ENCODE results near the gene LMNTD1. TPM values are rescaled to one million over a fixed set of nuclear protein-coding genes. Genes with fewer than 3 reads are reported as not detected.
"Not testable (repeated sequence)": the region's sequence is repeated elsewhere in the genome, so short reads cannot be mapped to it uniquely, and the experiment has no call there.

The LMNTD1 gene
- total RNA-seq, 2 donors from 2014 or later, result not detected

GRCh38 chr12:25449007-25449406, 104.1 kb downstream of the LMNTD1 start:
- Mint-ChIP-seq H3K36me3 (ENCODE audit: low read depth) (no peaks in the 10 kb centered on the region), H3K4me1 (no peaks in the 10 kb centered on the region), H3K9me3 (no peaks in the 10 kb centered on the region), H3K27me3 (peaks cover 22% of the 10 kb centered on the region), H3K27ac (no peak overlapping the region), H3K4me3 (no peak overlapping the region)
- ATAC-seq (replicated peaks), result no peak

DNA sequence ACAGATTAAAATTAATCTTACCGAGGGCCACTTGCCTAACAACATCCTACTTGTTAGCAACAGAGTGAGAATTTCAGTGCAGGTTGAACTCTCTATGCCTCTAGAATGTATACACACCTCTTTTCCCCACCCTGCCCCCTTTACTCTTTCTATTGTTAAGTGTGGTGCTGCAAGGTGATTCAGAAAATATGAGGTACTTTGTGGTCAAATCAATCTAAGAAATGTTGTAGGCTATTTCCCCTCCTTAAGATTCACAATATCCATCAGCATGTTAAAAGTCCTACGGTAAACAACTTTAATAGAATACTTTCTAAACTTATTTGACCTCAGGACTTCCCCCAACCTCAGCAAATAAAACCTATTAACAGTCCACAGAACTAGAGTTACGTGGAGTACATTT, 106.0 kb downstream of the LMNTD1 start:
- ATAC-seq (replicated peaks), result no peak
- H3K4me3 Mint-ChIP-seq, result no peak overlapping the region
- peaks cover 19% of the 10 kb centered on the region for H3K27me3 Mint-ChIP-seq
- H3K36me3 Mint-ChIP-seq (ENCODE audit: low read depth), result no peaks in the 10 kb centered on the region
- H3K9me3 Mint-ChIP-seq, result no peaks in the 10 kb centered on the region
- H3K27ac Mint-ChIP-seq, result no peak overlapping the region
- no peaks in the 10 kb centered on the region for H3K4me1 Mint-ChIP-seq

DNA sequence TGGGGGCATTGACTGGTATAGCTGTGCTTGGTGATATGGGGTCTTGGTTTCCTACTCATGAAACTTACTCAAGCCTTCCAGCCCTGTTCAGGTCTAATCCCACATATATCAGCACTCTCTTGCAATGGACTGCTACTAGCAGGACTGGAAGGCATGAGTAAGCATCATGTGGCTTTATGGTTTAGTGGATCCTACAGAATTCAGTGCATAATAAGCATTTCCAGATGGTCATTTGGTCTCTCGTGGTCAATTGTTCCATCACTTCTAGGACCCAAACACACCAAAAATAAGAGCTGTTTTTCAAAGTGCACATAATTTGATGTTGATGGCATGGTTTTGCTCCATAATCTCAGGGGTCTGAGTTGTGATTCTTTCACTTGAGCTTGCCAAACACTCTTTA, 114.4 kb downstream of the LMNTD1 start:
- Mint-ChIP-seq H3K4me1 (no peaks in the 10 kb centered on the region), H3K36me3 (ENCODE audit: low read depth) (no peaks in the 10 kb centered on the region), H3K9me3 (no peaks in the 10 kb centered on the region), H3K27me3 (peaks cover 4% of the 10 kb centered on the region), H3K4me3 (no peak overlapping the region), H3K27ac (no peak overlapping the region)
- no peak for ATAC-seq (replicated peaks)

- H3K27me3 Mint-ChIP-seq, result peaks cover 4% of the 10 kb centered on the region
- no peaks in the 10 kb centered on the region for H3K4me1 Mint-ChIP-seq
- no peak overlapping the region for H3K27ac Mint-ChIP-seq
- no peak for ATAC-seq (replicated peaks)
- H3K4me3 Mint-ChIP-seq, result peak overlapping the region; percentile 45
- no peaks in the 10 kb centered on the region for H3K36me3 Mint-ChIP-seq (ENCODE audit: low read depth)
- H3K9me3 Mint-ChIP-seq, result no peaks in the 10 kb centered on the region
These were observed 116.7 kb downstream of the LMNTD1 start for GRCh38 chr12:25436206-25437030.

DNA sequence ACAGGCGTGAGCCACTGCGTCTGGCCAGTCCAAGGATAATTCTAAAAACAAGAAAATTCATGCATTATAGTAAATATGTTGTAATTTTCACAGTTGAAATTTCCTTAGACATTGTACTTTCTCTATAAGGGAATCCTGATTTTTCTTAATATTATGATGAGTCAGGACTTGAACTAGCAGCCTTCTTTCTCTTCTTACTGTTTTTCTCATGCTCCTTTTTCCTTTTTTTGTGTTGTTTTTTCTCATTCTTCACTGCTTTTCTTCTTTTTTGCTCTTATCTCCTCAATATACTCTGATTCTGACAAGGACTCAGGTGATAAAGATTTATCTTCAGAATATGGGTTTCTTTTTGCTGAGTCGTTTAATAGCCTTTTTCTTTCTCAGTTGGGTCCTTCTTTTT, 117.7 kb downstream of the LMNTD1 start:
- Mint-ChIP-seq H3K9me3 (no peaks in the 10 kb centered on the region), H3K4me3 (no peak overlapping the region), H3K36me3 (ENCODE audit: low read depth) (no peaks in the 10 kb centered on the region), H3K27ac (no peak overlapping the region), H3K27me3 (peaks cover 4% of the 10 kb centered on the region), H3K4me1 (no peaks in the 10 kb centered on the region)
- ATAC-seq (replicated peaks), result no peak

GRCh38 chr12:25434515-25434914, 118.6 kb downstream of the LMNTD1 start:
- Mint-ChIP-seq H3K9me3 (no peaks in the 10 kb centered on the region), H3K4me1 (no peaks in the 10 kb centered on the region), H3K4me3 (no peak overlapping the region), H3K27me3 (peaks cover 4% of the 10 kb centered on the region), H3K36me3 (ENCODE audit: low read depth) (no peaks in the 10 kb centered on the region), H3K27ac (no peak overlapping the region)
- ATAC-seq (replicated peaks), result no peak

GRCh38 chr12:25433581-25434325, 119.3 kb downstream of the LMNTD1 start:
- no peaks in the 10 kb centered on the region for H3K4me1 Mint-ChIP-seq
- H3K9me3 Mint-ChIP-seq, result no peaks in the 10 kb centered on the region
- ATAC-seq (replicated peaks), result no peak
- no peaks in the 10 kb centered on the region for H3K36me3 Mint-ChIP-seq (ENCODE audit: low read depth)
- no peak overlapping the region for H3K4me3 Mint-ChIP-seq
- H3K27ac Mint-ChIP-seq, result no peak overlapping the region
- H3K27me3 Mint-ChIP-seq, result peaks cover 4% of the 10 kb centered on the region

DNA sequence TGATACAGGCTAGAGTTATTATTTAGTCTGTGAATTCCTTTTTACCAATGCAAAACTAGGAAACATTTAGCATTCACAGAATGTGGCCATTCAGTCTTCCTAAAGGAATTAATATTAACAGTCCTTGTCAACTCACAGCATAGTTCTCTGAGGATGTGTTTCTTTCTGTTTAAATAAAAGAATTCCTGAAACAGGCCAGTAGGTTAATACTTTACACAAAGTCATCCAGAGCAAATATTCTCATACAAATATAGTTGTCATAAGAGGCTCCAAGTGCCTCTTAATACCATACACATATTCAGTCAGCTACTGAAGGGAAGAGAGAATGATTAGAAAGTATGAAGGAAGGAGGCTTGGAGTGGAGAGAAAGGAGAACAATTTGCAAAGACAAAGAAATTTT, 120.1 kb downstream of the LMNTD1 start:
- Mint-ChIP-seq H3K27ac (no peak overlapping the region), H3K27me3 (peaks cover 4% of the 10 kb centered on the region), H3K9me3 (no peaks in the 10 kb centered on the region), H3K4me3 (no peak overlapping the region), H3K36me3 (ENCODE audit: low read depth) (no peaks in the 10 kb centered on the region), H3K4me1 (no peaks in the 10 kb centered on the region)
- ATAC-seq (replicated peaks), result no peak

GRCh38 chr12:25427337-25428249, 125.5 kb downstream of the LMNTD1 start:
- Mint-ChIP-seq H3K4me1 (no peaks in the 10 kb centered on the region), H3K27ac (no peak overlapping the region), H3K9me3 (no peaks in the 10 kb centered on the region), H3K36me3 (ENCODE audit: low read depth) (no peaks in the 10 kb centered on the region), H3K4me3 (no peak overlapping the region), H3K27me3 (no peaks in the 10 kb centered on the region)
- no peak for ATAC-seq (replicated peaks)

GRCh38 chr12:25426821-25427220, 126.3 kb downstream of the LMNTD1 start:
- not testable (repeated sequence) for H3K4me3 Mint-ChIP-seq; H3K36me3 Mint-ChIP-seq (ENCODE audit: low read depth); H3K27me3 Mint-ChIP-seq; H3K4me1 Mint-ChIP-seq; H3K9me3 Mint-ChIP-seq; ATAC-seq (replicated peaks); H3K27ac Mint-ChIP-seq

Measured in activated T-helper 17 cell treated with anti-CD3 and anti-CD28 coated beads, Interleukin-2, amount 50 U/mL, for 72 hours (primary cell).